ENCODE measurements around the gene RTTN.
A peak's percentile ranks its signal among the peaks of the same experiment; 100 is the strongest.

The RTTN gene

GRCh38 chr18:70086085-70086484 is 119.4 kb downstream of the RTTN start:
- FAIRE-seq, result no peak
- DNase-seq (ENCODE audit: insufficient read length, low spot score), result no peak

- no peak for FAIRE-seq
Observed at GRCh38 chr18:70085641-70086040, 119.8 kb downstream of the RTTN start.

GRCh38 chr18:70082430-70082829 is 123.1 kb downstream of the RTTN start:
- DNase-seq (ENCODE audit: insufficient read length, low spot score) (no peak), FAIRE-seq (no peak)

More at GRCh38 chr18:70085641-70086040, 119.8 kb downstream of the RTTN start:
- DNase-seq (ENCODE audit: insufficient read length, low spot score), result no peak

- no peak for DNase-seq (ENCODE audit: insufficient read length, low spot score)
- no peak for FAIRE-seq
Observed at GRCh38 chr18:70078106-70078505, 127.4 kb downstream of the RTTN start.

GRCh38 chr18:70075906-70076305 is 129.6 kb downstream of the RTTN start:
- FAIRE-seq (no peak), DNase-seq (ENCODE audit: insufficient read length, low spot score) (no peak)

- FAIRE-seq (no peak), DNase-seq (ENCODE audit: insufficient read length, low spot score) (no peak)
Observed at GRCh38 chr18:70074116-70074515, 131.4 kb downstream of the RTTN start.

- FAIRE-seq (no peak), DNase-seq (ENCODE audit: insufficient read length, low spot score) (no peak)
Observed at GRCh38 chr18:70073432-70073831, 132.1 kb downstream of the RTTN start.

- no peak for FAIRE-seq
- no peak for DNase-seq (ENCODE audit: insufficient read length, low spot score)
Observed at GRCh38 chr18:70072678-70073077, 132.8 kb downstream of the RTTN start.

- DNase-seq (ENCODE audit: insufficient read length, low spot score) (no peak), FAIRE-seq (no peak)
Observed at GRCh38 chr18:70069965-70070364, 135.5 kb downstream of the RTTN start.

GRCh38 chr18:70069382-70069781 is 136.1 kb downstream of the RTTN start:
- no peak for DNase-seq (ENCODE audit: insufficient read length, low spot score)
- FAIRE-seq, result no peak

GRCh38 chr18:70068981-70069380 is 136.5 kb downstream of the RTTN start:
- DNase-seq (ENCODE audit: insufficient read length, low spot score) (no peak), FAIRE-seq (no peak)

- no peak for DNase-seq (ENCODE audit: insufficient read length, low spot score)
- FAIRE-seq, result no peak
Observed at GRCh38 chr18:70059684-70060083, 145.8 kb downstream of the RTTN start.

GRCh38 chr18:70058916-70059315 is 146.6 kb downstream of the RTTN start:
- FAIRE-seq, result no peak
- DNase-seq (ENCODE audit: insufficient read length, low spot score), result no peak

GRCh38 chr18:70047931-70048603 is 157.4 kb downstream of the RTTN start:
- DNase-seq (ENCODE audit: insufficient read length, low spot score) (no peak), FAIRE-seq (no peak)

GRCh38 chr18:70046796-70047195 is 158.7 kb downstream of the RTTN start:
- no peak for DNase-seq (ENCODE audit: insufficient read length, low spot score)
- no peak for FAIRE-seq

- no peak for DNase-seq (ENCODE audit: insufficient read length, low spot score)
- no peak for FAIRE-seq
Observed at GRCh38 chr18:70046207-70046606, 159.3 kb downstream of the RTTN start.

- FAIRE-seq, result peak; percentile 28
- peak; percentile 36 for DNase-seq (ENCODE audit: insufficient read length, low spot score)
Observed at GRCh38 chr18:70044632-70045031, 160.9 kb downstream of the RTTN start.

- DNase-seq (ENCODE audit: insufficient read length, low spot score) (no peak), FAIRE-seq (no peak)
Observed at GRCh38 chr18:70041459-70042050, 163.9 kb downstream of the RTTN start.

GRCh38 chr18:70039186-70039585 is 166.3 kb downstream of the RTTN start:
- FAIRE-seq, result no peak

GRCh38 chr18:70037431-70038061 is 167.9 kb downstream of the RTTN start:
- DNase-seq (ENCODE audit: insufficient read length, low spot score) (no peak), FAIRE-seq (no peak)

More at GRCh38 chr18:70039186-70039585, 166.3 kb downstream of the RTTN start:
- DNase-seq (ENCODE audit: insufficient read length, low spot score), result no peak

GRCh38 chr18:70036771-70037347 is 168.6 kb downstream of the RTTN start:
- FAIRE-seq (no peak), DNase-seq (ENCODE audit: insufficient read length, low spot score) (no peak)

- FAIRE-seq (no peak), DNase-seq (ENCODE audit: insufficient read length, low spot score) (no peak)
Observed at GRCh38 chr18:70036168-70036567, 169.3 kb downstream of the RTTN start.
